HepG2 (cell line): ENCODE data around the gene RPS6KA3. TPM values are rescaled to one million over a fixed set of nuclear protein-coding genes. Genes with fewer than 3 reads are reported as not detected.

Experiments used
- AKNA ChIP-seq: sonication (generic); formaldehyde crosslinking; IDR thresholded peaks from 2 replicates; pipeline ENCODE4 v1.4.0; 2020; ENCODE audit warnings: missing genetic modification reagents, borderline replicate concordance
- GLMP ChIP-seq: sonication (generic); formaldehyde crosslinking; IDR thresholded peaks from 2 replicates; pipeline ENCODE4 v1.9.0; 2021; ENCODE audit warnings: missing genetic modification reagents, mild to moderate bottlenecking, borderline replicate concordance
- HOXA5 ChIP-seq: sonication (generic); formaldehyde crosslinking; IDR thresholded peaks from 2 replicates; pipeline ENCODE4 v1.4.0; 2020; ENCODE audit warnings: missing genetic modification reagents
- LRRFIP1 ChIP-seq: sonication (generic); formaldehyde crosslinking; conservative IDR thresholded peaks from 2 replicates; pipeline ENCODE4 v1.4.0; 2020; ENCODE audit warnings: missing genetic modification reagents
- SMAD3 ChIP-seq: sonication (generic); formaldehyde crosslinking; IDR thresholded peaks from 2 replicates; pipeline ENCODE4 v1.4.0; 2020; ENCODE audit warnings: missing genetic modification reagents
- ZBTB10 ChIP-seq: sonication (generic); formaldehyde crosslinking; IDR thresholded peaks from 2 replicates; pipeline ENCODE4 v1.4.0; 2020; ENCODE audit warnings: missing genetic modification reagents, borderline replicate concordance
- polyA plus RNA-seq, 8 experiments: library from polyadenylated mRNA; depleted of rRNA in 3 of 8; stranded (reverse) in 7 of 8; unstranded in 1 of 8; fragments of >200 nt; fragmentation: Illumina TruSeq in 4 of 8; extraction: Trizol in 4 of 8; gene quantifications; 2 replicates each; pipeline versions ENCODE4 v1.2.1 to v1.2.3, GENCODE V29; 2011 to 2016; ENCODE audit warnings: low read depth in 4 of 8, missing spikeins in 1 of 8, mixed read lengths in 1 of 8; ENCODE audit not compliant: insufficient read depth in 1 of 8
- total RNA-seq, 5 experiments: library from RNA; depleted of rRNA; stranded (reverse); fragments of >200 nt; fragmentation: Illumina TruSeq; extraction: Trizol; gene quantifications; 2 replicates each; pipeline ENCODE4 v1.2.3, GENCODE V29; 2016; ENCODE audit warnings: low read depth in 1 of 5

Gene RPS6KA3
- total and polyA plus RNA-seq, 2 of the 13 experiments (the other 11 are each of a cell fraction or from before 2014, with no cell fraction given): 314 to 357 TPM

GRCh38 chrX:20129547-20129946 is 137.2 kb downstream of the RPS6KA3 start (continued):
- TF ChIP-seq ZBTB10 (no peak), LRRFIP1 (CRISPR knock-in tag) (no peak), GLMP (no peak), AKNA (CRISPR knock-in tag) (no peak), HOXA5 (no peak), SMAD3 (CRISPR knock-in tag) (no peak)
